H1 (cell line): Measurements from ENCODE around the gene CCDC120. TPM values are rescaled to one million over a fixed set of nuclear protein-coding genes. Genes with fewer than 3 reads are reported as not detected.

Experiments
- CHD7 ChIP-seq: fragments of 300-600 bp; sonication (generic); IDR thresholded peaks from 2 replicates; pipeline ENCODE4 v1.7.1; 2012; ENCODE audit warnings: low read length, moderate library complexity, mild to moderate bottlenecking, inconsistent platforms; ENCODE audit not compliant: insufficient replicate concordance
- polyA plus RNA-seq, 7 experiments: library from polyadenylated mRNA; depleted of rRNA in 3 of 7; stranded (reverse) in 5 of 7; unstranded in 2 of 7; fragments of >200 nt in 5 of 7; fragments of 200-250 nt in 2 of 7; gene quantifications; 1 replicate in 5 of 7; 2 replicates in 1 of 7; 4 replicates in 1 of 7; pipeline versions ENCODE4 v1.2.1 to v1.2.3, GENCODE V29; 2011 to 2013; ENCODE audit warnings: missing spikeins in 2 of 7, mixed read lengths in 2 of 7
- total RNA-seq: library from RNA; stranded (reverse); fragmentation: NEBNext Ultra II Directional; extraction: Animal tissue kit (Norgen Biotek cat#: 25700); gene quantifications from 2 replicates; pipeline ENCODE4 v1.2.1, GENCODE V29; 2021

CCDC120 gene
- total and polyA plus RNA-seq, 2 of the 8 experiments (the other 6 are each of a cell fraction or from before 2014, with no cell fraction given), result 4.9 to 11.9 TPM

- TF ChIP-seq CHD7, result no peak
- TF ChIP-seq, all 59 proteins: peak for 0
These were observed 28.5 kb upstream of the CCDC120 start (continued) for GRCh38 chrX:49030283-49030682.
